Myocyte (in vitro differentiated cells): ENCODE data around the gene RGS6. TPM values are rescaled to one million over a fixed set of nuclear protein-coding genes. Genes with fewer than 3 reads are reported as not detected.

Experiments used
- DNase-seq: peaks from one replicate; pipeline ENCODE4 v3.0.0-alpha.2; 2012; ENCODE audit warnings: low read depth
- total RNA-seq: library from RNA; depleted of rRNA; stranded (reverse); fragments of >200 nt; gene quantifications from 2 replicates; pipeline ENCODE4 v1.2.3, GENCODE V29; 2014

Gene RGS6
- total RNA-seq, 1 donor from 2014 or later, result not detected

DNA sequence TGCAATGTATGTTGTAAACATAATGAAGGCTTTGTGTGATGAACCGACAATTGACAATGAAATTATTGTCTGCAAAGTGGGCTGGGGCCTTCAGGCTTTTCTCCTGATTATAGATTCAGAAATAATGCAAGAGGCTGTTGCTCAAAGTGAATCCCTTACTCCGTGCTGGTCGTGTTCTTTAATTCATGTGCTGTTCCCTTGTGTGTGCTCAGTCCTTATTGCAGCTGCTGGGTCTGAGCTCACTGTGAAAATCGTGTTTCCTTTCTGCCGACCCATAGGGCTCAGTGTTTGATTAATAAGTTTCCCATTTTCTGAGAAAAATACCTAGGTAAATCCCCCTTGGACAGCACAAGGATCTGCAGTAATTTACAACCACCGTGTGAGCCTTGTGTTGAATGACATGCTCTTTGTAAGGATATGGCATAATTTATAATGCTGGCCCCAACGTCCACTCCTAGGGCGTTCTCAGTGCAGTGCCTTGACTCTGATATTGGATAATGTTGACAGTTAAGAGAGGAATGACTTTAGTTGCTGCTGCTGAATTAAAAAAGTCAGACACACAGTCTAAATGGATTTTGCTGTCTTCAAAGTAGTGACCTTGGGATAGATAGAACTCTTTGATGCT, 81.6 kb downstream of the RGS6 start:
- DNase-seq, result no peak

DNA sequence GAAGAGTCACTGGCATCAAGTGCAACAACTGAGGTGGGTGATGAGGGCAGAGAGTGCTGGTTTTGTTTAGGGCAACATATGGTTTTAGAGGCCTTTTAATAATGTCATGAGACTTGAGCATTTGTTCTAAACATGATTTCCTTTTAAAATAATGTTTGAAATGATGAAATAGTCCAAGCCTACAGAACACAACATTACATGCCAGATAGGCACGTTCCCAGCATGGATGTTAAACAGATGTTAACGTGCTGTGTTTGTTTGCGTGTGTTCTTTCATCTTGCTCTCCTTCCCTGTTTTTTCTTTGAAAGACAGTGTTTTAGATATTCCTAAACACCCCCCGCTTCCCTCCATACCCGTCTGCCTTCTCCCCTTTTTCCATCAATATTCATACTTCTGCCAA, 82.3 kb downstream of the RGS6 start:
- no peak for DNase-seq

DNA sequence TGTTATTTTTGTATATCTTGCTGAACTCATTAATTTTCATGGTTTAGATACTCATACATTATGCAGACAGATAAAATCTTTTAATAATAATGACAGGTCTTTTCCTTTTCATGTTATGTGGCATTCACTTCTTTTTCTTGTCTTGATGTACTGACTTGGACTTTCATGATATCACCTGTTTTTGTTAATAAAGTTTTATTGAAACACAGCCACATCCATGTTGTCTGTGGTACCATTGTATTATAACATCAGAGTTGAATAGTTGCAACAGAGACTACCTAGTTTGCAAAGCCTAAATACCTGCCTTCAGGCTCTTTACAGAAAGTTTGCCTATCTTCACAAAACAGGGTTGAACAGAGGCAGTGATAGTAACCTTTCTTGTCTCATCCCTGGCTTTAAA, 85.1 kb downstream of the RGS6 start:
- DNase-seq, result no peak

DNA sequence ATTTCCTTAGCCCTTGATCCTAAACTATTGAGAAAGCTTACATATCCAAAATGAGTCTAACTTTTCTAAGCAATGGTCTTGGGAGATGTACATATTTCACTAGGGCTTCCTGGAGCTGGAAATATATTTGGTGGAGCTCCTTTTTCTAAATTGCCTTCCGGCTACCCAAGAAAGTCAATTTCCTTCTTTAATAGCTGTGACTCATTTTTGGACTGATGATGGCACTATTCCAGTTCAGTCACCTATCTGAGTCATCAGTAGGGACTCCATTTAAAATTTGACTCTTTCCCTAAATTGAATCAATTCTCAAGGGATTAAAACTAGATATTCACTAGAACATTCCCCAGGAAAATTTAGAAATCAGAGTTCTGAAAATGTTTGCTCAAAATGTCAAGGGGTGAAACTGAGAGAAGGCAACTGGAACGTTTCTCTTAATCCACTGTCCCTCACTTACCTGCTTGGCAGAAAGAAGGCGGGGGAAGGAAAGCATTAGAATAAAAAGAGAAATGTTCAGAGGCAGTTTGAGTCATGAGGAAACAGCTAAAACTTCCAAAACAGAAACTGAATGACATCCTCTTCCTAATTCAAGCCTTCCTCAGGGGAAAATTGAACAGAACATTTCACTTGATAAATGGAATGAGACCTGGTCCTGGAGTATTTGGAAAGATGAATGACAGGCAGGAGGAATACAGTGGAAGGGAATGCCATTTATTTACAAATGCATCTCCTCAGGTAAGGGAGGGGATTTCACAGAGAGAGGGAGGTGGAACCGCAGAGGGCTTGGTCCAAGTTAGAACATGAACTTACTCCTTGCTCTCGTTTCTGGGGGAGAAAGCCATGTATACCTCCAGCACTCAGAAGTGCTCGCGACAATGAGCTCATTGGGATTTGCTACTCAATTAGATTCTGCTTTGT, 91.2 kb downstream of the RGS6 start:
- no peak for DNase-seq

DNA sequence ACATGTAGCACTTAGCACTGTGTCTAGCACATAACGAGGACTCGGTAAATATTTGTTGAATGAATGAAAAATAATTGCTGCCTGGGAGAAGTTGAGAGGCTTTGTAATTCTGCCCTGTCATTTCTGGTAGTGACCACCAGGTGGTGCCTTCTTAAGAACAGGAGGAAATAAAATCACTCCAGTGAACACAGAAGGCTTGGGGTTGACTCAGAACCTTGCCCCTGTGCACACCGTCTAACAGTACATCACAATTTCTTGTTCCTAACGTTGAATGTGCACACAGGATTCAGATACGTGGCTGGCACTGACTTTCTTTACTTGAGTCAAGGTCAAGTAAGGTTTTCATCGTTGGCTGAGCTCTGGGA, 91.8 kb downstream of the RGS6 start:
- DNase-seq, result peak; percentile 9

DNA sequence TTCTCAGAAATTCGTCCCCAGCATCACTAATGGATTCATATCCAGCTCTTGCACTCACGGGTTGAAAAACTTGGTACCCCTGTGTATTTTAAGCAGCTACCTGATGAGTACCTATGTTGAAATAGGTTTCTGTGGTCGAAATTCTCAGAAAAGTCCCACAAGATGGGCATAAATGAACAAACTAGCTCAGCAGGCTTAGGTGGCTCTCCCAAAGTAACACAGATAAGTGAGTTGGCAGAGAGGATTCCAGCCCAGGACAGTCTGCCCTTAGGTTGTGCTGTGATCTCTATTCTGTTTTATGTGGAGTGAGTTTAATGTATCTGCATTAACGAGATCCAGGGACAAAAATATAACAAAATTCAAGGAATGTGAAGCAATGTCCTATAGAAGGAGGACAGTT, 92.3 kb downstream of the RGS6 start:
- no peak for DNase-seq

DNA sequence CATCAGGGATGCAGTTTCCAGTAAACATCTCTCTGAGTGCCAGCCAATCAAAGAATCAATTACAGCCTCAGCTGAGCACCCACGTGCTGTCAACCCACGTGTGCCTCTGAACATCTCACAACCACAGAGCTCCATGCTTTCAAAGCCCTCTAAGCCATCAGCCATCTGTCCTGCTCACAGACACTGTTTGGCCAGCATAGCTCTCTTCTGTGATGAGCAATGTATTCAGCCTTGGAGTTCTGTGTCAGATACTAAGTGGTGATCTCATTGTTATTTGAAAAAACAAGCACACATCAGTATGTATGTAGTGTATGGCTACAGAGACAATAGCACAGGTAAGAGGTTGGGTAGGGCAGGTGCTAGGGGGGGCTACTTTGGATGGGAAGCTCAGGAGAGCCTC, 94.3 kb downstream of the RGS6 start:
- DNase-seq, result no peak

DNA sequence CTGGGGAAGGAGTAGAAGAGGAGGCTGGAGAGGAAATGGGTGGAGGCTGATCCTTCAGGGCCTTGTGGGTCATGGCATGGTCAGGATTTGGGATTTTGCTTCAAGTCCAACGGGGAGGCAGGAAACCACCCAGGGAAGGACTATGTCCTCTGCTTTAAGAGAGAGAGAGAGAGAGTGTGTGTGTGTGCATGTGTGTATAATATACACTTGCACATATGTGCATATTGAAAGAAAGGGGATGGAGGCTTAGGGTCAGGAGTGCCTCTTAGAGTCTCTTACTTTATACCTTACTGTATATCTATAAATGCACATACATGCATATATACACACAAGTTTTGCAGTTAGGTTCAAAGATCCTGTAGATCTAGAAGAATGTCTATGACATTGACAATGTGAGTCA, 94.8 kb downstream of the RGS6 start:
- no peak for DNase-seq

DNA sequence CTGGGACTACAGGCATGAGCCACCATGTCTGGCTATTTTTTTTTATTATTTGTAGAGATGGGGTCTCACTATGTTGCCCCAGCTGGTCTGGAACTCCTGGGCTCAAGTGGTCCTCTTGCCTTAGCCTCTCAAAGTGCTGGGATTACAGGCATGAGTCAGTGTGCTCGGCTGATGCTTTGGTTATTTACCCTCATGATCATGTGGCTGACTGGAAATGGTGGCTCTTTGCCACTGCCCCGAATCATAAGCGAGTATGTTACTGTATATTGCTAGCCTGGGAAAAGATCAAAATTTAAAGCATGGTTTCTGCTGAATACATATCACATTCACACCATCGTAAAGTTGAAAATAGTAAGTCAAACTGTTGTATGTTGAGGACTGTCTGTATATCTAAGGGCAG, 101.1 kb downstream of the RGS6 start:
- no peak for DNase-seq

DNA sequence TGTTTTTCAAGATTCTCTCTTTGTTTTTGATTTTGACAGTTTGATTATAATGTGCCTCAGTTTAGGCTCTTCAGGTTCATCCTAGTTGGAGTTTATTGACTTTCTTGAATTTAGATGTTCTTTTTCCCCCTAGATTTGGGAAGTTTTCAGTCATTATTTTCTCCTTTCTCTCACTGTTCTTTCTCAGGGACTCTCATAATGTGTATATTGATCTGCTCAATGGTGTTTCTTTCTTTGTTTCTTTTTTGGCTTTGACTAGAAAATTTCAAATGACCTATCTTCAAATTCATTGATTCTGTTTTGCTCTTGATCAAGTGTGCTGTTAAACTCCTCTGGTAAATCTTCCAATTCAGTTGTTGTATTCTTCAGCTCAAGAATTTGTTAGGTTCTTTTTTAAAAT, 108.3 kb downstream of the RGS6 start:
- no peak for DNase-seq

DNA sequence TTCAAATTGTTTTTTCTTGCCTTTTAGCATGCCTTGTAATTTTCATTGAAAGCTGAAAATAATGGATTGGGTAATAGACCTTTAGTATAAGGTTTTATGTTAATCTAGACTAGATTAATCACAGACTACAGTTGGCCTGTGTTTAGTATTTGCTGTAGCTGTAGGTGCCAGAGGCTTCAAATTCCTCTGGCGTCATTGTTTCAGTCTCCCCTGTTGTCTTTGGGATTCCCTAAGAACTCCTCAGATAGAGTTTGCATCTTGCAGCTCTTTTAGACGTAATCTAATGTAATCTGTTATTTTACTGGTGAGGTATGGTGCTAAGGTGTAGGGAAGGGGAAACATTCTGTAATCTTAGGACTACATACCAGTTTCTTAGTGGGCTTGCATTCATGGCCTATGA, 113.0 kb downstream of the RGS6 start:
- DNase-seq, result no peak

DNA sequence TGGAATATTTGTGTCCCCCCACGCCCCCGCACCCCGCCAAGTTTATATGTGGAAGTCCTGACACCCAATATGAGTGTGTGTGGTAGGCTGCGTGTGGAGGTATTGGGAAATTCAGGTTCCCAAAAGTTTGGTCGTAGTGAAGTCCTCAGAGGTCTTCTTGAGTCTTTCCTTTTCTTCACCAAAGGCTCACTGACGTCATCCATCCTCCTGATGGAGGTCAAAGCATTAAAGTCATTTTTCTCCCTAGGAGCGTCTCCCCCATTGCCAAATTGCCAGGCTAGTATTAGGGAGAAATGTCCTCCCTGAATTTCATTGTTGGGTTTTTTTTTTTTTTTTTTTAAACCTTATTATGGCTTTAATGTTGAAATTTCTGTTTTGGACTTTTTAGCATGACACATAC, 113.7 kb downstream of the RGS6 start:
- DNase-seq, result no peak

DNA sequence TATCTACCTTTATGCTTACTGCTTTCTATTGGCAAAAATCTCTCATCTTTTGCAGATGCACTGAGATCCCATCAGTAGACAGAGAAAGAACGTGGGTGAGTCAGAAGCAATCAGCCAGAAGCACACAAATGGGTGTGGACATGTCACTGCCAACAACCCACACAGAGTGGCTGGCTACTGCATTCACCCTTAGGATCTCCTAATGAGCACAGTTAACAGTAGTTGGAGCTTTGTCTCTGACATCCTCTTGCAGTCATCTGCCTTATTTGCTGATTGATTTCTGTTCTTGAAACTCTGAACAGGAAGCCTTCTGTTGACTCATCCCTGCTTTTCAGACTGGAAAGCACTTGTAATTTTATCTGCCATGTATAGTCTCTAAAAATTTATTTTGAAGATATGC, 117.2 kb downstream of the RGS6 start:
- DNase-seq, result no peak

DNA sequence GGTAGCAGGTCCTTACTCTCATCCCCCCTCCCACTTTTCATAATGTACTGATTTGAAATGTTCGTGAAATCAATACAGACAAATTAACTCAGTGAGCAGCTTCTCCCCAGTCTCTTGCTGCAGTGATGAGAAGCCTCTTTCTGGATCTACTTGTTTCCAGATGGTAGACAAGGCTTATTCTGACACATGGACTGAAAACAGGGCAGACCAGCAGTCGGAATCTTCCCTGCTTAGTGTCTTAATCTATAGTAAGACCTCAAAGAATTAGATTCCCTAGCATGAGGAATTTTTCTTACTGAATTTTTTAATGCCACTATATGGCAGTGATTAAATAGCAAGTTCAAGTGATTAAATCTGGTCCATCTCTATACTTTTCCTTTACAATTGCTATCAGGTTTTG, 120.1 kb downstream of the RGS6 start:
- DNase-seq, result no peak

DNA sequence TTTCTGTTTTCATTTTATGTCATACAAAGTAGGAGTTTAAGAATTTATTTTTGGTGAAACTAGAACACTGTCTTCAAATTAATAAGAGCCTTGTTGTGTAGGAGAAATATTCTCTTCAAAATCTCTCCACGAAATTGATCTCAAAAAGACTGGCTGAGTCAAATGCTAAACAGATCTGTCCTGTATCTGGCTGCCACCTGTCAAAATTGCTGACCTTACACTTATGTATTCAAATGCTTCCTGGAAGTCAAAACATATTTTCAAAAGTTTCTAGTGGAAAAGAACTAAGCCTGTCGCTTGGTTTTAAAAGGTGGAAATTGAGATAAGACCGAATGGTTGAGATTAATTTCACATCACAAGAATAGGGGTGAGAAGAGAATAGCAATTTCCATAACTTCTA, 121.4 kb downstream of the RGS6 start:
- DNase-seq, result no peak

DNA sequence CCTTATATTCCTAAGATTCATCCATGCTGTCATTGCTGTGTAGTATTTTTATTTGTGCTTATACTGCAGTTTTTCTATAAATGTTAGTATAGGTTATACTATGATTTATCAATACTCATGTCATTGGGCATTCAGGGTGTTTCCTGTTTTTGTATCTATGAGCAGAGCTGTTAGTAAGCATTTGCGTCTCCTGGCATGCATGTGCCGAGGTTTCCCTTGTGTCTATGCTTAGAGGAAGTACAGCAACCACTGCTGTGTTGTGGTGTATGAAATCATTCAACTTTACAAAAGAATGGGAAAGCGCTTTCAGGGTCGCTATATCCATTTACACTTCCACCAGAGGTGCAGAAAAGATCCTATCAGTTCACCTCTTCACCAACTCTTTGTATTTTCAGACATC, 122.7 kb downstream of the RGS6 start:
- no peak for DNase-seq

DNA sequence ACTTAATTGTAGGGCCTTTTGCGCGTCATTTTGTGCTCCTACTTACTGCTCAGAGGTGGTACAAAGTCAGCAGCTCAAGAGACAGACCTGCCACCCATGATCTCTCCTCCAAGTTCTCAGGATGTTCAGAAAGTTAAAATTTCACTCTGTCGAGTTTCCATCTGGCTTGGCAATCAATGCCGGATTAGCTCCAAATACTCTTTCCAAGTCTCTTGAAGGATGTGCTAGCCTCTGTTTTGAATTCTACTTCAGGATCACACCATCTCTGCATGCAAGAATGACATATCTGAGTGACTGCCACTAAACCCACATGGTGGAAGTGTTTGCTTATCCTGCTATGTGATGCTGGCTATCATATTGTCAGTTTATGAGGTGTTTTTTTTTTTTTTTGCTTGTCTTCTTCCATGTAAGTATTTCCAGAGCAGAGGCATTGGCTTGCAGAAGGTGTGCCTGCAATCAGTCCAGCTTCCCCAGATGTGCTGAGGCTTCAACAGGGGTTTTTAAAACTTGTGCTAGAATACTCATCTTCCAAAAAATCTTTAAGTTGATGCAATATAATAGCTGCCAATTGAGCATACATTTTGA, 125.6 kb downstream of the RGS6 start:
- no peak for DNase-seq

DNA sequence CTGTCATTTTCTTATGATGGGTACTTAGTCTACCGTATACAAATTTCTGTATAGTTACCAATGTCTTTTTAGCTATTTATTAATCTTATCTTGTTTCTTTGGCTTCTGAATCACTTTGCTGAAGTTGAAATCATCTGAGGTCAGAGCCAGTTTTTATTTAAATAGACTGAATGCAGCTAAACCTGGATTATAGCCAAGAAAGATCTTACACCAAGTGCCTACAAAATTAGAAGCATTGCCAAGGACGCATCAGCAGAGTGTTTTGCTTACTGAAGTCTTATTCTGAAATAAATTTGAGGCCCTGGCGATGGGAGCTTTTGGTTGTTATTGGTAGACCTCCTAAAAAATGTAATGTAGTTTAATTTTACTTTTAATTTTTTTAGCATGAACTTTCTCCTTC, 128.2 kb downstream of the RGS6 start:
- DNase-seq, result no peak

DNA sequence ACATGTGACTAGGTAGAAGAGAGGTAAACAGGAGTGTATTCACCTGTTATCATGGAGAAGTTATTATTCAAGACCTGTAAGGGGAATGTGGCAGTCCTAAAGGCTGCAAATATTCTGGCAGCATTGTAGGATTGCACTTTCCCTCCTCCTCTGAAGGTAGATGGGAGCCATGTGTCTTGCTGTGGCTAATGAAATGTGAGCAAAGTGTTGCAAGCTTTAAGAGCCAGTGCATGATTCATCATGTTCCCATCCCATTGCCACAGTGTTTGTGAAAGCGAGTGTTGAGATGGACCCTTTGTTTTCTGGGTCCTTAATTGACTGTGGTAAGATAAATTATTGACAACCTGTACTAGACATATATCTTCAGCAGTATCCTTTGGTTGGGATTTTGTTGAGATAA, 128.7 kb downstream of the RGS6 start:
- no peak for DNase-seq

DNA sequence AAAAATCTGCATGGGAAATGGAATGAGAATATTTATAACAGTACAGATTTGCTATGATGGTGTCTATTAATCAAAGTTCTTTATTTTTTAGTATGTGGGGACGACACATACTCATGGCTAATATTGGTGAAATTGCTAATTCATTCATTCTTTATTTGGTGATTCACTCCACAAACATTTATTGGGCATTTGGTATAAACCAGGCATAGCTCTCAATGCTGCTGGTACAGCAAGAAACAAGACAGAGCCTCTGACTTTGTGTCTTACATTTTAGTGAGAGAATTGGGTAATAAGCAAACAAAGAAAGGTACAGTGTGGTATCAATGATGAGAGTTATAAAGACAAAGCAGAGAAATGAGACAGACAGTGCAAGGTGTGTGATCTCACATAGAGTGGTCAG, 129.5 kb downstream of the RGS6 start:
- DNase-seq, result no peak

DNA sequence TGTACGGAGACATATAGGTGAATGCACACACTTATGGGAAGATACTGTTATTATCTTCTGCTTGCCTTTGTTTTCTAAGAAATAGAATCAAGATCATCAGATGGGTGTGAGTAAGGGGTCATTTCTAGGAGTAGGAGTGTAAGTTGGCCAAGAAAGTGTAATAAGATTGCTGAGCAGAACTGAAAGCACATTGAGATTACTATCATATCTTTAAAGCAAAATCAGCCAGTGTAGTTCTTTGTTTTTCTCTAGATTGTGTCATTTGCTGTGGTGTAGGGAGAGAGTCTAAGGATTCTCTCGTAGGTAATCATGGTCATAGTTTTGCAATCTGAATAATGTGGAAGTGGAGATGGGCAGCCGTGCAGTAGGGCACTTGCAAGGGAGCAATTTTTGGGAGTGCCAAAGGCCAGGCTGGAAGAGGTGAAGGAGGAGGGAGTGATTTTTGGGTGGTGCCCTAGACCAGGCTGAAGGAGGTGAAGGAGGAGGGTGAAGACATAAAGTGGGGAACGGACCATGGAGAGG, 131.6 kb downstream of the RGS6 start:
- DNase-seq, result no peak

DNA sequence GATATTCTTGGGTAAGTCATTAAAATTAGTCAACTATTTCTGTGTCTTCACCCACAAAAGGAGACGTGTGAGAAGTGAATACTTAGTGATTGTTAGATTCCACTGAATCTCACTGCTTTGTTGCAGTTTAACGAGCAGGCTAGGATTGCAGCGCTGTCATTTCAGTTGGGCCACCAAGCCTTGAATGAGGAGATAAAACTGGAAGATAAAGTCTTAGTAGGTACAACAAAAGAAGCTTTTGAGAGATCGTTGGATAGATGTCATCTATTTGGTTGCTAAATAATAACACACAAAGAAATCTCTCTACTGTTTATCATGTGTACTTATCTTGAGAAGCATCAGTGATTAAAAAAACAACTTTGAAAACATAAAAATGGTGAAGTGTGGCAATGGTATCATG, 132.3 kb downstream of the RGS6 start:
- no peak for DNase-seq

DNA sequence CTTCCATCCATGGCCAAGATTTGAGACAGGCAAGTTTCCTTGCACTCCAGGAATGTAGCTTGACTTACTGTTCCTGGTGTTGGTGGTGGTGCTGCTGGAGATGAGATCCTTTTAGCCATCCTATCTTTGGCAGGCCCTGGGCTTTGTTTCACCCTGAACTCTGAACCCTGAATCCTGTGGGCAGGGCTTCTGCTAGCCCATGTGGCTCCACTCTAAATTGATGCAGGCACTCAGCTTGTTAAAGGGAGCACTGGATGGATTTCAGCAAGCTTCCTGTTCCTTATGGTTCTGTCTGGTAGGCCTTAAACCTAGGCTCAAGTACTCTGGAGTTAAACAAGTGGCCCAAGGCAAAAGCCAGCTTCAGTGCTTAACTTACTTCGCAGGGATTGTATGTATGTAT, 138.2 kb downstream of the RGS6 start:
- DNase-seq, result no peak
